ENCODE measurements around the gene RGS14. TPM values are rescaled to one million over a fixed set of nuclear protein-coding genes. Genes with fewer than 3 reads are reported as not detected.
"Not testable (repeated sequence)": the region's sequence is repeated elsewhere in the genome, so short reads cannot be mapped to it uniquely, and the experiment has no call there.

Gene RGS14
- total RNA-seq, 1 experiment from 2014 or later, result 9.4 TPM

- Histone ChIP-seq H3K36me3 (ENCODE audit: control insufficient read depth in 1 of 2, insufficient read depth in 2 of 2, low read length in 2 of 2) (no peaks in the 10 kb centered on the region), H3K4me2 (ENCODE audit: low read length) (no peak overlapping the region), H3K4me3 (replicated peaks in 1 of 2; ENCODE audit: low read depth in 1 of 2, low read length in 2 of 2) (no peak overlapping the region), H3K79me2 (ENCODE audit: insufficient read depth, low read length) (no peaks in the 10 kb centered on the region), H3K27ac (ENCODE audit: low read depth, low read length) (no peak overlapping the region), H3K9me2 (ENCODE audit: insufficient read depth) (no peaks in the 10 kb centered on the region), H4K20me1 (ENCODE audit: insufficient read depth) (no peaks in the 10 kb centered on the region), H3K4me1 (ENCODE audit: control insufficient read depth in 1 of 2, insufficient read depth in 2 of 2, low read length in 2 of 2) (peaks cover 12 to 31% of the 10 kb centered on the region in 2 experiments), H3K9ac (ENCODE audit: low read length) (no peak overlapping the region), H3K27me3 (ENCODE audit: insufficient read depth, low read length) (no peaks in the 10 kb centered on the region), H2AFZ (ENCODE audit: low read depth, low read length, poor library complexity, severe bottlenecking) (no peak overlapping the region), H3K9me3 (ENCODE audit: control insufficient read depth in 1 of 2, insufficient read depth in 1 of 2, low read depth in 1 of 2, low read length in 2 of 2) (no peaks in the 10 kb centered on the region)
- ChIA-PET POLR2A (no interaction called here), CTCF (no interaction called here), RAD21 (ENCODE audit: low non-redundant PET in 1 of 2, low total read pairs in 2 of 2, uncharacterized antibody in 2 of 2, unreplicated experiment in 2 of 2) (no interaction called here)
- TF ChIP-seq ZFX (IDR thresholded peaks at IDR 0.05) (no peak), SIN3A (IDR thresholded peaks at IDR 0.05; ENCODE audit: low read depth) (no peak), ATF3 (IDR thresholded peaks at IDR 0.05) (no peak), EZH2phosphoT487 (IDR thresholded peaks at IDR 0.05; ENCODE audit: borderline replicate concordance) (no peak), JUND (IDR thresholded peaks at IDR 0.05) (no peak), ZBTB33 (IDR thresholded peaks at IDR 0.05; ENCODE audit: extremely low read depth, insufficient replicate concordance, low read length) (no peak), POLR2AphosphoS5 (IDR thresholded peaks at IDR 0.05; ENCODE audit: low read depth, low read length) (no peak)
- DNase-seq (ENCODE audit: low read depth, low spot score) (no peak), ATAC-seq (no peak)
- intact Hi-C loops (cut with micrococcal nuclease), result no loop called here
- no TSS peak for BruUV-seq (replicated peaks)
Observed at GRCh38 chr5:177374211-177374610, 16.5 kb downstream of the RGS14 start.

- peaks cover 0 to 22% of the 10 kb centered on the region in 2 experiments; a peak in 2 of 4 replicates for H3K4me1 ChIP-seq (ENCODE audit: control insufficient read depth in 1 of 2, insufficient read depth in 2 of 2, low read length in 2 of 2)
- H3K27me3 ChIP-seq (ENCODE audit: insufficient read depth, low read length); H3K4me2 ChIP-seq (ENCODE audit: low read length); H3K9me3 ChIP-seq (ENCODE audit: control insufficient read depth in 1 of 2, insufficient read depth in 1 of 2, low read depth in 1 of 2, low read length in 2 of 2); H2AFZ ChIP-seq (ENCODE audit: low read depth, low read length, poor library complexity, severe bottlenecking); H3K9me2 ChIP-seq (ENCODE audit: insufficient read depth); H3K9ac ChIP-seq (ENCODE audit: low read length); H4K20me1 ChIP-seq (ENCODE audit: insufficient read depth); intact Hi-C loops (cut with micrococcal nuclease); BruUV-seq (replicated peaks); RAD21 ChIA-PET (ENCODE audit: low non-redundant PET in 1 of 2, low total read pairs in 2 of 2, uncharacterized antibody in 2 of 2, unreplicated experiment in 2 of 2); H3K79me2 ChIP-seq (ENCODE audit: insufficient read depth, low read length); DNase-seq (ENCODE audit: low read depth, low spot score); CTCF ChIA-PET; ATAC-seq; H3K4me3 ChIP-seq (replicated peaks in 1 of 2; ENCODE audit: low read depth in 1 of 2, low read length in 2 of 2); H3K27ac ChIP-seq (ENCODE audit: low read depth, low read length); H3K36me3 ChIP-seq (ENCODE audit: control insufficient read depth in 1 of 2, insufficient read depth in 2 of 2, low read length in 2 of 2): not testable (repeated sequence)
- POLR2A ChIA-PET, result interaction anchor here (0.6 kb wide), 1 partner anchor 12 kb away, joined by 3 read pairs; no protein-coding TSS in a partner anchor
Observed at GRCh38 chr5:177375516-177375915, 17.8 kb downstream of the RGS14 start.

Measured in HCT116 (cell line).